SW480 (cell line): ENCODE measurements around the gene GGT6.

Experiments used
- DNase-seq: peaks from one replicate; pipeline ENCODE4 v3.0.0-alpha.2; 2016; ENCODE audit warnings: low spot score

GGT6 gene

GRCh38 chr17:4551141-4551540 lies 9.2 kb downstream of the GGT6 start:
- DNase-seq: no peak

- no peak for DNase-seq
Observed at GRCh38 chr17:4550534-4551039, 9.8 kb downstream of the GGT6 start.

GRCh38 chr17:4549781-4550533 lies 10.4 kb downstream of the GGT6 start:
- no peak for DNase-seq

GRCh38 chr17:4548721-4549531 lies 11.5 kb downstream of the GGT6 start:
- DNase-seq: no peak

GRCh38 chr17:4548061-4548461 lies 12.3 kb downstream of the GGT6 start:
- no peak for DNase-seq

GRCh38 chr17:4547118-4547906 lies 13.1 kb downstream of the GGT6 start:
- no peak for DNase-seq

GRCh38 chr17:4545217-4545951 lies 15.0 kb downstream of the GGT6 start:
- no peak for DNase-seq

GRCh38 chr17:4544951-4545216 lies 15.5 kb downstream of the GGT6 start:
- no peak for DNase-seq

GRCh38 chr17:4544135-4544950 lies 16.0 kb downstream of the GGT6 start:
- no peak for DNase-seq

- DNase-seq: no peak
Observed at GRCh38 chr17:4543557-4544026, 16.8 kb downstream of the GGT6 start.

GRCh38 chr17:4542726-4543191 lies 17.6 kb downstream of the GGT6 start:
- DNase-seq: no peak

- DNase-seq: no peak
Observed at GRCh38 chr17:4542003-4542725, 18.2 kb downstream of the GGT6 start.

- no peak for DNase-seq
Observed at GRCh38 chr17:4541328-4542002, 18.9 kb downstream of the GGT6 start.

- DNase-seq: no peak
Observed at GRCh38 chr17:4540687-4541327, 19.6 kb downstream of the GGT6 start.

GRCh38 chr17:4540224-4540651 lies 20.1 kb downstream of the GGT6 start:
- DNase-seq: no peak

GRCh38 chr17:4539576-4540223 lies 20.7 kb downstream of the GGT6 start:
- DNase-seq: no peak

GRCh38 chr17:4539025-4539424 lies 21.4 kb downstream of the GGT6 start:
- no peak for DNase-seq

- DNase-seq: no peak
Observed at GRCh38 chr17:4538236-4539002, 22.0 kb downstream of the GGT6 start.
